HG02571 (cell line): Measurements from ENCODE around the gene GOT1.

Experiments
- ATAC-seq: cut with Tn5 transposase; IDR thresholded peaks from one replicate; pipeline ENCODE4 v1.9.1; 2021; ENCODE audit warnings: mild to moderate bottlenecking, moderate library complexity; ENCODE audit not compliant: unreplicated experiment

Gene GOT1

GRCh38 chr10:99396471-99396870, 34.0 kb downstream of the GOT1 start:
- no peak for ATAC-seq

- no peak for ATAC-seq
Measured at GRCh38 chr10:99395750-99396445, 34.5 kb downstream of the GOT1 start.

GRCh38 chr10:99394761-99395386, 35.5 kb downstream of the GOT1 start:
- ATAC-seq = no peak

- no peak for ATAC-seq
Measured at GRCh38 chr10:99394256-99394655, 36.2 kb downstream of the GOT1 start.

GRCh38 chr10:99393683-99394082, 36.7 kb downstream of the GOT1 start:
- no peak for ATAC-seq

- no peak for ATAC-seq
Measured at GRCh38 chr10:99393036-99393435, 37.4 kb downstream of the GOT1 start.

GRCh38 chr10:99391346-99391745, 39.1 kb downstream of the GOT1 start:
- ATAC-seq = no peak

GRCh38 chr10:99389729-99390480, 40.5 kb downstream of the GOT1 start:
- no peak for ATAC-seq

- no peak for ATAC-seq
Measured at GRCh38 chr10:99387541-99387940, 42.9 kb downstream of the GOT1 start.

GRCh38 chr10:99387071-99387470, 43.4 kb downstream of the GOT1 start:
- ATAC-seq = no peak

- no peak for ATAC-seq
Measured at GRCh38 chr10:99382176-99382575, 48.2 kb downstream of the GOT1 start.

GRCh38 chr10:99375426-99375825, 55.0 kb downstream of the GOT1 start:
- ATAC-seq = no peak

GRCh38 chr10:99374972-99375371, 55.5 kb downstream of the GOT1 start:
- ATAC-seq = no peak

- ATAC-seq = no peak
Measured at GRCh38 chr10:99374526-99374925, 55.9 kb downstream of the GOT1 start.

- ATAC-seq = no peak
Measured at GRCh38 chr10:99372546-99373271, 57.7 kb downstream of the GOT1 start.

- peak; percentile 94 for ATAC-seq
Measured at GRCh38 chr10:99370993-99371392, 59.4 kb downstream of the GOT1 start.

GRCh38 chr10:99369551-99369950, 60.9 kb downstream of the GOT1 start:
- ATAC-seq = no peak

- no peak for ATAC-seq
Measured at GRCh38 chr10:99369126-99369525, 61.3 kb downstream of the GOT1 start.

- ATAC-seq = no peak
Measured at GRCh38 chr10:99368646-99369045, 61.8 kb downstream of the GOT1 start.

GRCh38 chr10:99366666-99367065, 63.8 kb downstream of the GOT1 start:
- no peak for ATAC-seq

- ATAC-seq = no peak
Measured at GRCh38 chr10:99365736-99366135, 64.7 kb downstream of the GOT1 start.
